Stimulated activated effector memory CD8-positive, alpha-beta T cell treated with anti-CD3 and anti-CD28 coated beads, Interleukin-12 subunit alpha, Interleukin-12 subunit beta, amount 100 ng/mL, for 72 hours (primary cell): Measurements from ENCODE around the gene INSC.
A peak's percentile ranks its signal among the peaks of the same experiment; 100 is the strongest.

ENCODE experiments used
- ATAC-seq: fragments of 150-1000 bp; cut with Tn5 transposase; 2 replicates; pipeline ENCODE4 v1.10.0; 2021
- DNase-seq, 2 donors: peaks; one replicate each; pipeline ENCODE4 v3.0.0; 2021 to 2022; ENCODE audit warnings: low spot score in 2 of 2
- H3K27ac Mint-ChIP-seq: one replicate; pipeline ENCODE4 v1.8.0; 2022; ENCODE audit warnings: mild to moderate bottlenecking, mixed read lengths
- H3K36me3 Mint-ChIP-seq: one replicate; pipeline ENCODE4 v1.8.0; 2022; ENCODE audit warnings: mild to moderate bottlenecking, mixed read lengths
- H3K4me1 Mint-ChIP-seq: one replicate; pipeline ENCODE4 v1.8.0; 2022; ENCODE audit warnings: mixed read lengths
- H3K4me3 Mint-ChIP-seq: one replicate; pipeline ENCODE4 v1.8.0; 2022; ENCODE audit warnings: mild to moderate bottlenecking, mixed read lengths
- H3K9me3 Mint-ChIP-seq: one replicate; pipeline ENCODE4 v1.8.0; 2022; ENCODE audit warnings: mixed read lengths

Gene INSC

GRCh38 chr11:15124528-15124927 lies 9.8 kb downstream of the INSC start:
- no peak overlapping the region for H3K27ac Mint-ChIP-seq
- H3K36me3 Mint-ChIP-seq, result no peaks in the 10 kb centered on the region
- H3K9me3 Mint-ChIP-seq, result no peaks in the 10 kb centered on the region
- no peak for DNase-seq
- no peak overlapping the region for H3K4me3 Mint-ChIP-seq
- H3K4me1 Mint-ChIP-seq, result no peaks in the 10 kb centered on the region
- ATAC-seq, result no peak

DNA sequence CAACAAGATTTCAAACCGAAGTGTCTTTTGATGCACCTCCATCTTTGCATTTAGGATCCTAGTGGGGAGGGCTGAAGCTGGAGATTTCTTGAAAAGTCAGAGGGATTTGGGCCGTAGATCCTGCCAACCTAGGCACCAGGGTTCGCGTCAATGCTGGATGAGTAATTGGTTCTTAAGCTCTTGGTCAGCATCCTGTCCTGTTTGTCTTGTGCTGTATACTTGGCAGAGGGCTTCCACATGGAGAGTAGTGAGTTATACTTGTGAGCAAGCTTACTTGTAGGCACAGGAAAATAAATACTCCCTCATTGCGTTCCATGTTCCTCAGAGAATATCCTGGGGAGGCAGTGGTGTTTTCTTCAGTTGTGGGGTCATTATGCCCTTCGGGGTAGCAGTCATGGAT lies 12.6 kb downstream of the INSC start:
- Mint-ChIP-seq H3K36me3 (no peaks in the 10 kb centered on the region), H3K27ac (no peak overlapping the region), H3K9me3 (no peaks in the 10 kb centered on the region), H3K4me1 (no peaks in the 10 kb centered on the region), H3K4me3 (no peak overlapping the region)
- no peak for ATAC-seq
- DNase-seq, result no peak

GRCh38 chr11:15128621-15129020 lies 13.9 kb downstream of the INSC start:
- H3K36me3 Mint-ChIP-seq, result no peaks in the 10 kb centered on the region
- DNase-seq (no peak), ATAC-seq (peak; percentile 31)
- no peaks in the 10 kb centered on the region for H3K4me1 Mint-ChIP-seq
- no peaks in the 10 kb centered on the region for H3K9me3 Mint-ChIP-seq
- H3K27ac Mint-ChIP-seq, result no peak overlapping the region
- no peak overlapping the region for H3K4me3 Mint-ChIP-seq

DNA sequence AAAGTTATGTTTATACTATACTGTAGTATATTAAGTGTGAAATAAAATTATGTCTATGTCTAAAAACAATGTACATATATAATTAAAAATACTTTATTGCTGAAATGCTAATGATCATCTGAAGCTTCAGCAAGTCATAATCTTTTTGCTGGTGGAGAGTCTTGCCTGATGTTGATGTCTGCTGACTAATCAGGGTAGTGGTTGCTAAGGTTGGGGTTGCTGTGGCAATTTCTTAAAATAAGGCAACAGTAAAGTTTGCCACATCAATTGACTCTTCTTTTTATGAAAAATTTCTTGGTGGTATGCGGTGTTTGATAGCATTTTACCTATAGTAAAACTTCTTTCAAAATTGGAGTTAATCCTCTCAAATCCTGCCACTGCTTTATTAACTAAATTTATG lies 21.4 kb downstream of the INSC start:
- Mint-ChIP-seq H3K4me1 (no peaks in the 10 kb centered on the region), H3K27ac (no peak overlapping the region)

GRCh38 chr11:15139096-15139770 lies 24.5 kb downstream of the INSC start:
- DNase-seq (no peak), ATAC-seq (no peak)
- H3K4me1 Mint-ChIP-seq, result no peaks in the 10 kb centered on the region
- H3K9me3 Mint-ChIP-seq, result no peaks in the 10 kb centered on the region
- H3K36me3 Mint-ChIP-seq, result no peaks in the 10 kb centered on the region
- H3K4me3 Mint-ChIP-seq, result no peak overlapping the region
- H3K27ac Mint-ChIP-seq, result no peak overlapping the region

More for the DNA sequence above, 21.4 kb downstream of the INSC start:
- DNase-seq (no peak), ATAC-seq (no peak)
- Mint-ChIP-seq H3K36me3 (no peaks in the 10 kb centered on the region), H3K9me3 (no peaks in the 10 kb centered on the region), H3K4me3 (no peak overlapping the region)

DNA sequence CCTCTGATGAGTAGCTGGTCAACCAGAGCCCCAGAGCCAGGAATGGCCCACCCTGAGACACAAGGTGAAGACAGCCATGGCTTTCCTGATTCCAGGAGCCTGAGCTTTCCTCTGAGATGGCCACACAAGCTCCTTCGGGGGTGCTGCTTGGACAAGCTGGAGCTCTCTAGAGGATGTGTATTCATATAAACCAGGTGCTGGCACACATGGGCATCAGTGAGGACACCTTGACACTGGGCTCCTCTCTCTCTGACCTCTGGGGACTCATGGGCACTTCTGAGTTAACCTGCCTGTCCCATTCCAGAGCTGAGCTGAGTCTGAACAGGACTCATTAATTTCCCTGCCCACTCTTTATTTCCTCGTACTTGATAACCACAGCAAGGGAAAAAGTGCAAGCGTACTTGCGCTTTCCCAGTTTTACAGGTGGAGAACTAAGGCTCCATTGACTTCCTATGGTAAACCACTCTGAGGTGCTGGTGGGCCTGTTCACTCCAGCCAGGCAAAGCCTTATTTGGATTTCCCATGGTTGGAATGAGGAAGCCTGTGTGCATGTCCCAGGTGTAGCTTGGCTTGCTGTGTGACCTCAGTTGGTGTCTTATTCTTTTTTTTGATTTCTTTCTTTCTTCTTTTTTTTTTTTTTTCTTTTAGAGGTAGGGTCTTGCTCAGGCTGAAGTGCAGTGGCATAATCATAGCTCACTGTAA lies 25.4 kb downstream of the INSC start:
- no peak overlapping the region for H3K27ac Mint-ChIP-seq
- H3K4me1 Mint-ChIP-seq, result no peaks in the 10 kb centered on the region
- ATAC-seq, result no peak
- H3K9me3 Mint-ChIP-seq, result no peaks in the 10 kb centered on the region
- H3K4me3 Mint-ChIP-seq, result no peak overlapping the region
- DNase-seq, result no peak
- H3K36me3 Mint-ChIP-seq, result no peaks in the 10 kb centered on the region

- ATAC-seq (no peak), DNase-seq (no peak)
- H3K4me1 Mint-ChIP-seq, result no peaks in the 10 kb centered on the region
- H3K36me3 Mint-ChIP-seq, result no peaks in the 10 kb centered on the region
- H3K9me3 Mint-ChIP-seq, result no peaks in the 10 kb centered on the region
- no peak overlapping the region for H3K4me3 Mint-ChIP-seq
- no peak overlapping the region for H3K27ac Mint-ChIP-seq
Observed at GRCh38 chr11:15141381-15141780, 26.7 kb downstream of the INSC start.

GRCh38 chr11:15142838-15143237 lies 28.1 kb downstream of the INSC start:
- Mint-ChIP-seq H3K4me3 (no peak overlapping the region), H3K4me1 (no peaks in the 10 kb centered on the region), H3K36me3 (no peaks in the 10 kb centered on the region), H3K27ac (no peak overlapping the region), H3K9me3 (no peaks in the 10 kb centered on the region)
- DNase-seq (no peak), ATAC-seq (no peak)

- Mint-ChIP-seq H3K9me3 (no peaks in the 10 kb centered on the region), H3K27ac (no peak overlapping the region), H3K4me3 (no peak overlapping the region), H3K4me1 (no peaks in the 10 kb centered on the region), H3K36me3 (no peaks in the 10 kb centered on the region)
- ATAC-seq (no peak), DNase-seq (no peak)
Observed at GRCh38 chr11:15143855-15144254, 29.1 kb downstream of the INSC start.

GRCh38 chr11:15144347-15144746 lies 29.6 kb downstream of the INSC start:
- DNase-seq, result no peak
- no peak for ATAC-seq
- H3K4me1 Mint-ChIP-seq, result no peaks in the 10 kb centered on the region
- no peak overlapping the region for H3K4me3 Mint-ChIP-seq
- peak overlapping the region; percentile 56 for H3K27ac Mint-ChIP-seq
- no peaks in the 10 kb centered on the region for H3K36me3 Mint-ChIP-seq
- H3K9me3 Mint-ChIP-seq, result no peaks in the 10 kb centered on the region

DNA sequence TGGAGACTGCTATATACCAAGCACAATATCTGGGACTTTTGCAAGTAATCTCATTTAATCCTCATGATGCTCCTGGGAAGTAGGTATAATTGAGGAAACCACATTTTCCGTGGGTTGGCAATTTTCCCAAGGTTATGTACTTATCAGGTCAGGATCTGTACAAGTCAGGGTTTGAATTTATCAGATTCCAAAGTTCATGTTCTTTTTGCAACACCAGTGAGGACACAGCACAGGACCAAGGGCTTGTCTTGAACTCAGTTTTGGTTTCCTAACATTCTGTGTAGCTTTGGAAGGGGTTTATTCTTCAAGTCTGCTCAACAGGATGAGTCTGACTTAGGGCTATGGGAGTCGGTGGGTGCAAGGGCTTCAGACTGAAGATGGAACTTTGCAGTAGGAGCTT lies 30.4 kb downstream of the INSC start:
- Mint-ChIP-seq H3K9me3 (no peaks in the 10 kb centered on the region), H3K4me3 (no peak overlapping the region), H3K27ac (no peak overlapping the region), H3K4me1 (peaks cover under 1% of the 10 kb centered on the region), H3K36me3 (no peaks in the 10 kb centered on the region)
- DNase-seq, result no peak
- no peak for ATAC-seq

GRCh38 chr11:15145615-15146014 lies 30.9 kb downstream of the INSC start:
- ATAC-seq (no peak), DNase-seq (no peak)
- Mint-ChIP-seq H3K9me3 (no peaks in the 10 kb centered on the region), H3K4me3 (no peak overlapping the region), H3K27ac (no peak overlapping the region), H3K36me3 (no peaks in the 10 kb centered on the region), H3K4me1 (peaks cover 5% of the 10 kb centered on the region)

DNA sequence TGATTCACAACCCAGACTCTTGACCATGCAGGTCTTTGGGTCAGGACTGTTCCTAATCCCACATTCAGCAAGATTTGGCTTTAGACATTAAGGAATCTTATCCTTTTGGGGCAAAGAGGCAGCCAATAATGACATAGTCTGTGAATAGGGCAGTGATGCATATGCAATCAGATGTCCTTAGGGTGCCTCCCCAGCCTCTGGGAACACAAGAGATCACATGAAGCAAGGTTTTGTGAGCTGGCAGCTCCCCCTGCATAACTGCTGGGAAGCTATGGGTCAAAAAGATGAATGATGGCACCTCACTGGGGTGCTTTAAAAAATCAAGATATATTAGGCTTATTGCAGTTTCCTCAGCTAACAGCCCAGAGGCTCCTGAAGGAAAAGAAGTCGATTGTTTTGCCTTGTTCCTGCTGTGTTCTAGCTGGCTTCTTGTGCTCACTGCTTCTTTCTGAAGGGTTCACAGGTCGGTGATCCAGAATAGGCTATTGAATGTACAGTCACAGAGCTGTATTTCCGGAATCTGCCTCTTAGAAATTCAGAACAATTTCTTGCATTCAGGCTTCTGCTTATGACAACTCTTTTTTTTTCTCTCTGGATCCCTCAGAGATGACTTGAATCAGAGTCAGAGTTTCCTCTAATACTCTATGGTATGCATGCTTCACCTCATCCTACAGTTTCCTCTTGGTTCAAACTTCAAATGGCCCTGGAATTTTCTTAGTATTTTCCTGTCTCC lies 31.7 kb downstream of the INSC start:
- DNase-seq (no peak), ATAC-seq (no peak)
- no peaks in the 10 kb centered on the region for H3K36me3 Mint-ChIP-seq

DNA sequence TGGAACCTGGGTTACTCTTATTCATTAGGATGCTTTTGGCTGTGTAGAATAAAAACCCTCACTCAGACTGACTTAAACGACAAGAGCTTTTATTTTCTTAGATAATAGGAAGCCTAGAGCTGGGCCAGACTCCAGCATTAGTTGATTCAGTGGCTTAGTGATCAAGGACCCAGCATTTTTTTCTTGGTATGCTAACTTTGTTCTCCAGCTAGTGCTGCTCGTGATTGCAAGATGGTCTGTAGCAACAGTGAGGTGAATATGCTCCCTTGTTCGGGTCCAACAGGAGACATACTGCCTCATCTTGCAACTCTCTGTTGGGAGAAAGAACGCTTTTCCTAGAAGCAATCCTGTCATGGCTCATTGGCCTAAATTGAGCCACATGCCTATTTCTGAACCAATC lies 33.4 kb downstream of the INSC start:
- H3K4me1 Mint-ChIP-seq, result peaks cover 9% of the 10 kb centered on the region
- ATAC-seq (no peak), DNase-seq (no peak)
- no peak overlapping the region for H3K27ac Mint-ChIP-seq
- no peaks in the 10 kb centered on the region for H3K9me3 Mint-ChIP-seq
- H3K36me3 Mint-ChIP-seq, result no peaks in the 10 kb centered on the region
- no peak overlapping the region for H3K4me3 Mint-ChIP-seq

More for the DNA sequence above, 31.7 kb downstream of the INSC start:
- H3K9me3 Mint-ChIP-seq, result no peaks in the 10 kb centered on the region
- no peak overlapping the region for H3K27ac Mint-ChIP-seq
- peaks cover 9% of the 10 kb centered on the region for H3K4me1 Mint-ChIP-seq
- no peak overlapping the region for H3K4me3 Mint-ChIP-seq

DNA sequence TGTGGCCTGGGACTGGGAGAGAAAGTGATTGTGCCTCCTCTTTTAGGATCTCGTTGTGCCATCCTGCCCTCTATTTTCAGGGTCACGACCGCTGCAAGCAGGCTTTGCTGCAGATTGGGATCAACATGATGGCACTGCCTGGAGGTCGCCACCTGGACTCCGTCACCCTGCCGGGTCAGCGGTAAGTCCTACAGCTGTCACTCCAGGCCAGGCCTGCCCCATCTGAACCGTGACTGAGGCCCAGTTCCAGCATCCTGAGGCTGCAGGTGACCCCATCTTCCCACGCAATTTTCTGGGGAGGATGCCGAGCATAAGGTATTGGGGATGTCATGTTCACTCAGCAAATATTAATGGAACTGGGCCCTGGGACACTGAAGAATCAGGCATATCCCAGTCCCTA lies 34.3 kb downstream of the INSC start:
- Mint-ChIP-seq H3K4me3 (no peak overlapping the region), H3K9me3 (no peaks in the 10 kb centered on the region), H3K4me1 (peaks cover 9% of the 10 kb centered on the region), H3K27ac (no peak overlapping the region), H3K36me3 (no peaks in the 10 kb centered on the region)
- ATAC-seq (no peak), DNase-seq (no peak)

GRCh38 chr11:15150507-15150906 lies 35.8 kb downstream of the INSC start:
- no peak overlapping the region for H3K4me3 Mint-ChIP-seq
- H3K9me3 Mint-ChIP-seq, result no peaks in the 10 kb centered on the region
- ATAC-seq (peak; percentile 38), DNase-seq (no peak)
- peaks cover 9% of the 10 kb centered on the region for H3K4me1 Mint-ChIP-seq
- H3K27ac Mint-ChIP-seq, result no peak overlapping the region
- no peaks in the 10 kb centered on the region for H3K36me3 Mint-ChIP-seq
